HEK293 (cell line): Measurements from ENCODE around the gene CREG2.

Source experiments
- CTCF ChIA-PET: fragments of 350-600 bp; formaldehyde crosslinking; extraction: SDS; loops from one replicate; lab custom pipeline; 2021; ENCODE audit warnings: antibody characterized with exemption; lab: Yijun Ruan, JAX
- POLR2A ChIA-PET: fragments of 300-600 bp; formaldehyde crosslinking; extraction: SDS; loops from one replicate; lab custom pipeline; 2020; ENCODE audit warnings: antibody characterized with exemption, inconsistent platforms; lab: Yijun Ruan, JAX
- H3K27ac ChIP-seq: fragments of 200-500 bp; sonication (Bioruptor generic); 2 replicates; pipeline ENCODE4 v1.5.1; 2014; ENCODE audit warnings: low read depth, low read length, control low read depth, inconsistent platforms; ENCODE audit errors: extremely low read depth
- H3K36me3 ChIP-seq, 2 experiments: fragments of 200-500 bp in 1 of 2; sonication (Bioruptor generic) in 1 of 2; 1 replicate in 1 of 2; 2 replicates in 1 of 2; pipeline ENCODE4 v1.5.1; 2014 to 2017; ENCODE audit warnings: inconsistent platforms in 2 of 2, low read length in 2 of 2; ENCODE audit not compliant: control insufficient read depth in 2 of 2, insufficient read depth in 1 of 2
- H3K4me1 ChIP-seq: fragments of 200-500 bp; sonication (Bioruptor generic); 2 replicates; pipeline ENCODE4 v1.5.1; 2014; ENCODE audit warnings: mild to moderate bottlenecking, low read length, inconsistent platforms; ENCODE audit not compliant: control insufficient read depth, insufficient read depth
- H3K4me3 ChIP-seq: 2 replicates; pipeline ENCODE4 v1.5.1; 2011; ENCODE audit warnings: low read depth, mild to moderate bottlenecking, control low read depth, low read length, moderate library complexity
- H3K9me3 ChIP-seq: fragments of 200-500 bp; sonication (Bioruptor generic); 2 replicates; pipeline ENCODE4 v1.5.1; 2014; ENCODE audit warnings: low read depth, low read length, inconsistent platforms; ENCODE audit not compliant: control insufficient read depth, insufficient read depth
- BCL11A ChIP-seq: fragments of 450-650 bp; formaldehyde crosslinking; IDR thresholded peaks from 2 replicates; pipeline ENCODE4 v1.5.1; 2016; ENCODE audit warnings: low read depth, missing biosample characterization, missing genetic modification characterization
- KLF16 ChIP-seq: fragments of 450-650 bp; formaldehyde crosslinking; IDR thresholded peaks from 2 replicates; pipeline ENCODE4 v1.5.1; 2017; ENCODE audit warnings: missing biosample characterization, missing genetic modification characterization
- SALL2 ChIP-seq: fragments of 450-650 bp; formaldehyde crosslinking; IDR thresholded peaks from 2 replicates; pipeline ENCODE4 v1.5.0; 2017; ENCODE audit warnings: missing biosample characterization, mild to moderate bottlenecking, missing genetic modification characterization, borderline replicate concordance
- YY1 ChIP-seq: fragments of 450-650 bp; formaldehyde crosslinking; IDR thresholded peaks from 2 replicates; pipeline ENCODE4 v1.5.1; 2018; ENCODE audit warnings: missing biosample characterization, missing genetic modification characterization
- ZEB2 ChIP-seq: fragments of 450-650 bp; formaldehyde crosslinking; IDR thresholded peaks from 2 replicates; pipeline ENCODE4 v1.5.1; 2016; ENCODE audit warnings: missing biosample characterization, missing genetic modification characterization
- ZNF112 ChIP-seq: fragments of 450-650 bp; formaldehyde crosslinking; IDR thresholded peaks from 2 replicates; pipeline ENCODE4 v1.5.0; 2017; ENCODE audit warnings: missing biosample characterization, missing genetic modification characterization
- ZNF19 ChIP-seq: fragments of 450-650 bp; formaldehyde crosslinking; IDR thresholded peaks from 2 replicates; pipeline ENCODE4; 2016; ENCODE audit warnings: missing biosample characterization, missing genetic modification characterization, low read depth
- ZNF23 ChIP-seq: fragments of 450-650 bp; formaldehyde crosslinking; IDR thresholded peaks from 2 replicates; pipeline ENCODE4 v1.5.1; 2016; ENCODE audit warnings: missing biosample characterization, missing genetic modification characterization, borderline replicate concordance
- ZNF292 ChIP-seq: fragments of 450-650 bp; formaldehyde crosslinking; IDR thresholded peaks from 2 replicates; pipeline ENCODE4 v1.5.1; 2016; ENCODE audit warnings: low read depth, missing biosample characterization, missing genetic modification characterization, borderline replicate concordance
- ZNF530 ChIP-seq: fragments of 450-650 bp; formaldehyde crosslinking; IDR thresholded peaks from 2 replicates; pipeline ENCODE4 v1.5.1; 2016; ENCODE audit warnings: low read depth, missing biosample characterization, missing genetic modification characterization
- ZNF585B ChIP-seq: fragments of 450-650 bp; formaldehyde crosslinking; IDR thresholded peaks from 2 replicates; pipeline ENCODE4 v1.5.1; 2016; ENCODE audit warnings: missing biosample characterization, missing genetic modification characterization
- ZNF600 ChIP-seq: fragments of 450-650 bp; formaldehyde crosslinking; IDR thresholded peaks from 2 replicates; pipeline ENCODE4 v1.5.1; 2016; ENCODE audit warnings: missing biosample characterization, missing genetic modification characterization
- ZNF624 ChIP-seq: fragments of 450-650 bp; formaldehyde crosslinking; IDR thresholded peaks from 2 replicates; pipeline ENCODE4 v1.5.1; 2017; ENCODE audit warnings: missing biosample characterization, missing genetic modification characterization
- ZNF670 ChIP-seq: fragments of 450-650 bp; formaldehyde crosslinking; IDR thresholded peaks from 2 replicates; pipeline ENCODE4 v1.5.1; 2016; ENCODE audit warnings: missing biosample characterization, missing genetic modification characterization, low read depth
- ZNF843 ChIP-seq: fragments of 450-650 bp; formaldehyde crosslinking; IDR thresholded peaks from 2 replicates; pipeline ENCODE4 v1.5.1; 2016; ENCODE audit warnings: missing biosample characterization, missing genetic modification characterization
- TF ChIP-seq, protein P1 (sequence below): fragments of 450-650 bp; formaldehyde crosslinking; IDR thresholded peaks from 2 replicates; pipeline ENCODE4 v1.5.1; 2017; ENCODE audit warnings: missing biosample characterization, missing genetic modification characterization
- TF ChIP-seq, protein P2 (sequence below): fragments of 450-650 bp; formaldehyde crosslinking; IDR thresholded peaks from 2 replicates; pipeline ENCODE4 v1.5.1; 2016; ENCODE audit warnings: missing biosample characterization, missing genetic modification characterization
- TF ChIP-seq, protein P3 (sequence below): fragments of 450-650 bp; formaldehyde crosslinking; IDR thresholded peaks from 2 replicates; pipeline ENCODE4 v1.5.1; 2016; ENCODE audit warnings: missing biosample characterization, missing genetic modification characterization
- TF ChIP-seq, protein P4 (sequence below): fragments of 450-650 bp; formaldehyde crosslinking; IDR thresholded peaks from 2 replicates; pipeline ENCODE4 v1.5.1; 2016; ENCODE audit warnings: missing biosample characterization, missing genetic modification characterization, borderline replicate concordance
- TF ChIP-seq, protein P5 (sequence below): fragments of 450-650 bp; formaldehyde crosslinking; IDR thresholded peaks from 2 replicates; pipeline ENCODE4 v1.5.1; 2016; ENCODE audit warnings: missing biosample characterization, missing genetic modification characterization
- TF ChIP-seq, protein P6 (sequence below): fragments of 450-650 bp; formaldehyde crosslinking; IDR thresholded peaks from 2 replicates; pipeline ENCODE4 v1.5.1; 2016; ENCODE audit warnings: missing biosample characterization, missing genetic modification characterization

The CREG2 gene

DNA sequence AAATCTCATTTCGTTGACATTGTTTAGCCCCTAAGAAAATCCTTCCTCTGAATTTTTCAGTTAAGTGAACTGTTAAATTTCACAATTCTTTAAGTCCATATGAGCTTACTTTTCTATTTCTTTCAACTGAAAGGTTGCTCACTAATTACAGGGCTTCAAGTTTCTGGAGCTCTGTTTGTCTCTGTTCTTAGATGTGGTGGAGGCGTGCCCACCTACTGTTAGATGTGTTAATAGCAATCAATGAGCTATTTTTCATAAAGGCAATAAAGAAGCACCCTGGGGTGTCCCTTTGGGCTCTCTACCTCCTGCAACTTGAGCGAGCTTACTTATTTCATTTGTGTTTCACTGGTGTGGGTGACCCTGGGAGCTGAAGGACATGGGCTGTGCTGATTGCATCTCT is 25.0 kb downstream of the CREG2 start (continued):
- TF ChIP-seq, protein P1, sequence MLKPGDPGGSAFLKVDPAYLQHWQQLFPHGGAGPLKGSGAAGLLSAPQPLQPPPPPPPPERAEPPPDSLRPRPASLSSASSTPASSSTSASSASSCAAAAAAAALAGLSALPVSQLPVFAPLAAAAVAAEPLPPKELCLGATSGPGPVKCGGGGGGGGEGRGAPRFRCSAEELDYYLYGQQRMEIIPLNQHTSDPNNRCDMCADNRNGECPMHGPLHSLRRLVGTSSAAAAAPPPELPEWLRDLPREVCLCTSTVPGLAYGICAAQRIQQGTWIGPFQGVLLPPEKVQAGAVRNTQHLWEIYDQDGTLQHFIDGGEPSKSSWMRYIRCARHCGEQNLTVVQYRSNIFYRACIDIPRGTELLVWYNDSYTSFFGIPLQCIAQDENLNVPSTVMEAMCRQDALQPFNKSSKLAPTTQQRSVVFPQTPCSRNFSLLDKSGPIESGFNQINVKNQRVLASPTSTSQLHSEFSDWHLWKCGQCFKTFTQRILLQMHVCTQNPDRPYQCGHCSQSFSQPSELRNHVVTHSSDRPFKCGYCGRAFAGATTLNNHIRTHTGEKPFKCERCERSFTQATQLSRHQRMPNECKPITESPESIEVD (tag by site-specific recombination), result no peak
- no peak for TF ChIP-seq KLF16 (tag by site-specific recombination)
- TF ChIP-seq, all 188 proteins: peak for 0

DNA sequence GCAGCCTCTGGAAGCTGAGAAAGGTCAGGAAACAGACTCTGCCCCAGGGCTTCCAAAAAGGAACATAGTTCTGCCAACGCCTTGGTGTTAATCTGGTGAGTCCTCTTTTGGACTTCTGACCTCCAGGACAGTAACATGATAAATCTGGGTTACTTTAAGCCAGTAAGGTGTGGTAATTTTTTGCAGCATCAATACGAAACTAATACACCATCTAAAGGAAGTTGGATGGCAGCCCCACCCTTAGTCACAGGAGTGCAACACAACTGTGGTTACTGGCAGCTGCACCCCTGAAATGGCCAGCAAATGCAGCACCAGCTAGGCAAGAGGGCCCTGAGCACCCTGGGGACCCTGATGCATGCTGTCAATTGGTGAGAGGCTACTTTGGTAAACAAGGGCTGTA is 25.8 kb downstream of the CREG2 start:
- TF ChIP-seq, protein P2, sequence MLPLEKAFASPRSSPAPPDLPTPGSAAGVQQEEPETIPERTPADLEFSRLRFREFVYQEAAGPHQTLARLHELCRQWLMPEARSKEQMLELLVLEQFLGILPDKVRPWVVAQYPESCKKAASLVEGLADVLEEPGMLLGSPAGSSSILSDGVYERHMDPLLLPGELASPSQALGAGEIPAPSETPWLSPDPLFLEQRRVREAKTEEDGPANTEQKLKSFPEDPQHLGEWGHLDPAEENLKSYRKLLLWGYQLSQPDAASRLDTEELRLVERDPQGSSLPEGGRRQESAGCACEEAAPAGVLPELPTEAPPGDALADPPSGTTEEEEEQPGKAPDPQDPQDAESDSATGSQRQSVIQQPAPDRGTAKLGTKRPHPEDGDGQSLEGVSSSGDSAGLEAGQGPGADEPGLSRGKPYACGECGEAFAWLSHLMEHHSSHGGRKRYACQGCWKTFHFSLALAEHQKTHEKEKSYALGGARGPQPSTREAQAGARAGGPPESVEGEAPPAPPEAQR (tag by site-specific recombination), result no peak
- TF ChIP-seq, protein P3, sequence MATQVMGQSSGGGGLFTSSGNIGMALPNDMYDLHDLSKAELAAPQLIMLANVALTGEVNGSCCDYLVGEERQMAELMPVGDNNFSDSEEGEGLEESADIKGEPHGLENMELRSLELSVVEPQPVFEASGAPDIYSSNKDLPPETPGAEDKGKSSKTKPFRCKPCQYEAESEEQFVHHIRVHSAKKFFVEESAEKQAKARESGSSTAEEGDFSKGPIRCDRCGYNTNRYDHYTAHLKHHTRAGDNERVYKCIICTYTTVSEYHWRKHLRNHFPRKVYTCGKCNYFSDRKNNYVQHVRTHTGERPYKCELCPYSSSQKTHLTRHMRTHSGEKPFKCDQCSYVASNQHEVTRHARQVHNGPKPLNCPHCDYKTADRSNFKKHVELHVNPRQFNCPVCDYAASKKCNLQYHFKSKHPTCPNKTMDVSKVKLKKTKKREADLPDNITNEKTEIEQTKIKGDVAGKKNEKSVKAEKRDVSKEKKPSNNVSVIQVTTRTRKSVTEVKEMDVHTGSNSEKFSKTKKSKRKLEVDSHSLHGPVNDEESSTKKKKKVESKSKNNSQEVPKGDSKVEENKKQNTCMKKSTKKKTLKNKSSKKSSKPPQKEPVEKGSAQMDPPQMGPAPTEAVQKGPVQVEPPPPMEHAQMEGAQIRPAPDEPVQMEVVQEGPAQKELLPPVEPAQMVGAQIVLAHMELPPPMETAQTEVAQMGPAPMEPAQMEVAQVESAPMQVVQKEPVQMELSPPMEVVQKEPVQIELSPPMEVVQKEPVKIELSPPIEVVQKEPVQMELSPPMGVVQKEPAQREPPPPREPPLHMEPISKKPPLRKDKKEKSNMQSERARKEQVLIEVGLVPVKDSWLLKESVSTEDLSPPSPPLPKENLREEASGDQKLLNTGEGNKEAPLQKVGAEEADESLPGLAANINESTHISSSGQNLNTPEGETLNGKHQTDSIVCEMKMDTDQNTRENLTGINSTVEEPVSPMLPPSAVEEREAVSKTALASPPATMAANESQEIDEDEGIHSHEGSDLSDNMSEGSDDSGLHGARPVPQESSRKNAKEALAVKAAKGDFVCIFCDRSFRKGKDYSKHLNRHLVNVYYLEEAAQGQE (tag by site-specific recombination), result no peak
- TF ChIP-seq, protein P4, sequence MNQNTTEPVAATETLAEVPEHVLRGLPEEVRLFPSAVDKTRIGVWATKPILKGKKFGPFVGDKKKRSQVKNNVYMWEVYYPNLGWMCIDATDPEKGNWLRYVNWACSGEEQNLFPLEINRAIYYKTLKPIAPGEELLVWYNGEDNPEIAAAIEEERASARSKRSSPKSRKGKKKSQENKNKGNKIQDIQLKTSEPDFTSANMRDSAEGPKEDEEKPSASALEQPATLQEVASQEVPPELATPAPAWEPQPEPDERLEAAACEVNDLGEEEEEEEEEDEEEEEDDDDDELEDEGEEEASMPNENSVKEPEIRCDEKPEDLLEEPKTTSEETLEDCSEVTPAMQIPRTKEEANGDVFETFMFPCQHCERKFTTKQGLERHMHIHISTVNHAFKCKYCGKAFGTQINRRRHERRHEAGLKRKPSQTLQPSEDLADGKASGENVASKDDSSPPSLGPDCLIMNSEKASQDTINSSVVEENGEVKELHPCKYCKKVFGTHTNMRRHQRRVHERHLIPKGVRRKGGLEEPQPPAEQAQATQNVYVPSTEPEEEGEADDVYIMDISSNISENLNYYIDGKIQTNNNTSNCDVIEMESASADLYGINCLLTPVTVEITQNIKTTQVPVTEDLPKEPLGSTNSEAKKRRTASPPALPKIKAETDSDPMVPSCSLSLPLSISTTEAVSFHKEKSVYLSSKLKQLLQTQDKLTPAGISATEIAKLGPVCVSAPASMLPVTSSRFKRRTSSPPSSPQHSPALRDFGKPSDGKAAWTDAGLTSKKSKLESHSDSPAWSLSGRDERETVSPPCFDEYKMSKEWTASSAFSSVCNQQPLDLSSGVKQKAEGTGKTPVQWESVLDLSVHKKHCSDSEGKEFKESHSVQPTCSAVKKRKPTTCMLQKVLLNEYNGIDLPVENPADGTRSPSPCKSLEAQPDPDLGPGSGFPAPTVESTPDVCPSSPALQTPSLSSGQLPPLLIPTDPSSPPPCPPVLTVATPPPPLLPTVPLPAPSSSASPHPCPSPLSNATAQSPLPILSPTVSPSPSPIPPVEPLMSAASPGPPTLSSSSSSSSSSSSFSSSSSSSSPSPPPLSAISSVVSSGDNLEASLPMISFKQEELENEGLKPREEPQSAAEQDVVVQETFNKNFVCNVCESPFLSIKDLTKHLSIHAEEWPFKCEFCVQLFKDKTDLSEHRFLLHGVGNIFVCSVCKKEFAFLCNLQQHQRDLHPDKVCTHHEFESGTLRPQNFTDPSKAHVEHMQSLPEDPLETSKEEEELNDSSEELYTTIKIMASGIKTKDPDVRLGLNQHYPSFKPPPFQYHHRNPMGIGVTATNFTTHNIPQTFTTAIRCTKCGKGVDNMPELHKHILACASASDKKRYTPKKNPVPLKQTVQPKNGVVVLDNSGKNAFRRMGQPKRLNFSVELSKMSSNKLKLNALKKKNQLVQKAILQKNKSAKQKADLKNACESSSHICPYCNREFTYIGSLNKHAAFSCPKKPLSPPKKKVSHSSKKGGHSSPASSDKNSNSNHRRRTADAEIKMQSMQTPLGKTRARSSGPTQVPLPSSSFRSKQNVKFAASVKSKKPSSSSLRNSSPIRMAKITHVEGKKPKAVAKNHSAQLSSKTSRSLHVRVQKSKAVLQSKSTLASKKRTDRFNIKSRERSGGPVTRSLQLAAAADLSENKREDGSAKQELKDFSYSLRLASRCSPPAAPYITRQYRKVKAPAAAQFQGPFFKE (tag by site-specific recombination), result no peak
- TF ChIP-seq, protein P5, sequence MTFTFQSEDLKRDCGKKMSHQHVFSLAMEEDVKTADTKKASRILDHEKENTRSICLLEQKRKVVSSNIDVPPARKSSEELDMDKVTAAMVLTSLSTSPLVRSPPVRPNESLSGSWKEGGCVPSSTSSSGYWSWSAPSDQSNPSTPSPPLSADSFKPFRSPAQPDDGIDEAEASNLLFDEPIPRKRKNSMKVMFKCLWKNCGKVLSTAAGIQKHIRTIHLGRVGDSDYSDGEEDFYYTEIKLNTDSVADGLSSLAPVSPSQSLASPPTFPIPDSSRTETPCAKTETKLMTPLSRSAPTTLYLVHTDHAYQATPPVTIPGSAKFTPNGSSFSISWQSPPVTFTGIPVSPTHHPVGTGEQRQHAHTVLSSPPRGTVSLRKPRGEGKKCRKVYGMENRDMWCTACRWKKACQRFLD (tag by site-specific recombination), result no peak
- no peak for TF ChIP-seq ZNF843
- TF ChIP-seq SALL2 (tag by site-specific recombination), result no peak
- no peak for TF ChIP-seq ZNF585B
- no peak for TF ChIP-seq ZNF600
- no peak for TF ChIP-seq ZEB2 (tag by site-specific recombination)
- TF ChIP-seq ZNF292 (tag by site-specific recombination), result no peak
- no peak for TF ChIP-seq BCL11A (tag by site-specific recombination)
- no peak for TF ChIP-seq ZNF670
- TF ChIP-seq, protein P6, sequence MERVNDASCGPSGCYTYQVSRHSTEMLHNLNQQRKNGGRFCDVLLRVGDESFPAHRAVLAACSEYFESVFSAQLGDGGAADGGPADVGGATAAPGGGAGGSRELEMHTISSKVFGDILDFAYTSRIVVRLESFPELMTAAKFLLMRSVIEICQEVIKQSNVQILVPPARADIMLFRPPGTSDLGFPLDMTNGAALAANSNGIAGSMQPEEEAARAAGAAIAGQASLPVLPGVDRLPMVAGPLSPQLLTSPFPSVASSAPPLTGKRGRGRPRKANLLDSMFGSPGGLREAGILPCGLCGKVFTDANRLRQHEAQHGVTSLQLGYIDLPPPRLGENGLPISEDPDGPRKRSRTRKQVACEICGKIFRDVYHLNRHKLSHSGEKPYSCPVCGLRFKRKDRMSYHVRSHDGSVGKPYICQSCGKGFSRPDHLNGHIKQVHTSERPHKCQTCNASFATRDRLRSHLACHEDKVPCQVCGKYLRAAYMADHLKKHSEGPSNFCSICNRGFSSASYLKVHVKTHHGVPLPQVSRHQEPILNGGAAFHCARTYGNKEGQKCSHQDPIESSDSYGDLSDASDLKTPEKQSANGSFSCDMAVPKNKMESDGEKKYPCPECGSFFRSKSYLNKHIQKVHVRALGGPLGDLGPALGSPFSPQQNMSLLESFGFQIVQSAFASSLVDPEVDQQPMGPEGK (tag by site-specific recombination), result no peak
- no peak for TF ChIP-seq ZNF530
- no peak for TF ChIP-seq YY1 (tag by site-specific recombination)
- TF ChIP-seq ZNF624 (tag by site-specific recombination), result no peak
- no peak for TF ChIP-seq ZNF23 (tag by site-specific recombination)
- no peak for TF ChIP-seq ZNF112 (tag by site-specific recombination)
- TF ChIP-seq ZNF19, result no peak
- Histone ChIP-seq H3K27ac (no peak overlapping the region), H3K36me3 (no peaks in the 10 kb centered on the region), H3K4me1 (no peaks in the 10 kb centered on the region), H3K4me3 (no peak overlapping the region), H3K9me3 (no peaks in the 10 kb centered on the region)
- ChIA-PET POLR2A (no interaction called here), CTCF (interaction anchor here (0.6 to 2.2 kb wide), 4 partner anchors 11 to 58 kb away, joined by 3 to 9 read pairs (median 4); no protein-coding TSS in a partner anchor)
